Body of pancreas (tissue), 4 donors: Measurements from ENCODE around the gene APCDD1L. TPM values are rescaled to one million over a fixed set of nuclear protein-coding genes. Genes with fewer than 3 reads are reported as not detected.

Source experiments
- ATAC-seq: fragments of 150-250 bp; one replicate; pipeline ENCODE4 v1.9.1; 2016
- DNase-seq, 4 donors: peaks; one replicate each; pipeline ENCODE4 v3.0.0-alpha.2; 2019
- H3K27ac ChIP-seq, 4 donors: fragments of 200-600 bp; sonication (generic); 1 replicate in 3 of 4; 2 replicates in 1 of 4; pipeline versions ENCODE4 v1.5.1 to v1.6.1; 2016 to 2019; ENCODE audit warnings: mild to moderate bottlenecking in 1 of 4, mixed read lengths in 1 of 4, moderate library complexity in 1 of 4
- H3K27me3 ChIP-seq, 2 donors: fragments of 200-600 bp; sonication (generic); one replicate each; pipeline ENCODE4 v1.6.0; 2016; ENCODE audit warnings: mild to moderate bottlenecking in 1 of 2
- H3K36me3 ChIP-seq, 2 donors: fragments of 200-600 bp; sonication (generic); replicated peaks in 1 of 2; 2 replicates each; pipeline ENCODE4 v1.5.1; 2016; ENCODE audit warnings: low read depth in 2 of 2; ENCODE audit not compliant: insufficient read depth in 1 of 2
- H3K4me1 ChIP-seq: fragments of 200-600 bp; sonication (generic); one replicate; pipeline ENCODE4 v1.6.0; 2016
- H3K4me3 ChIP-seq, 2 donors: fragments of 200-600 bp; sonication (generic); 1 replicate in 1 of 2; 2 replicates in 1 of 2; pipeline ENCODE4 v1.5.1; 2016 to 2019
- H3K9me3 ChIP-seq, 3 donors: fragments of 200-600 bp; sonication (generic); 1 replicate in 2 of 3; 2 replicates in 1 of 3; pipeline ENCODE4 v1.5.1; 2016
- POLR2A ChIP-seq, 3 donors: fragments of 450-650 bp; IDR thresholded peaks; one replicate each; pipeline ENCODE4 v1.6.1; 2016; ENCODE audit warnings: antibody characterized with exemption in 3 of 3, mild to moderate bottlenecking in 2 of 3
- WGBS, 2 donors: methylation state at CpG; one replicate each; pipeline ENCODE4 v1.1.5; 2017; 5-methylcytosine and 5-hydroxymethylcytosine counted together
- intact Hi-C: fragments of 100-400 bp; cut with DNase I; formaldehyde crosslinking; loops from one replicate; pipeline ENCODE4 v1.15.1; 2023
- total RNA-seq, 2 donors: library from RNA; depleted of rRNA; stranded (reverse); fragments of >200 nt; gene quantifications; one replicate each; pipeline ENCODE4 v1.1.0, GENCODE V29; 2016
- TF ChIP-seq, protein P1 (sequence below), 7 experiments: fragments of 450-650 bp in 4 of 7; fragments of 200-600 bp in 3 of 7; sonication (generic) in 3 of 7; IDR thresholded peaks; one replicate each; pipeline ENCODE4 v1.5.1; 2016 to 2019; ENCODE audit warnings: antibody characterized with exemption in 7 of 7

APCDD1L gene
- total RNA-seq, 2 donors from 2014 or later = 1.3 TPM; not detected in 1

DNA sequence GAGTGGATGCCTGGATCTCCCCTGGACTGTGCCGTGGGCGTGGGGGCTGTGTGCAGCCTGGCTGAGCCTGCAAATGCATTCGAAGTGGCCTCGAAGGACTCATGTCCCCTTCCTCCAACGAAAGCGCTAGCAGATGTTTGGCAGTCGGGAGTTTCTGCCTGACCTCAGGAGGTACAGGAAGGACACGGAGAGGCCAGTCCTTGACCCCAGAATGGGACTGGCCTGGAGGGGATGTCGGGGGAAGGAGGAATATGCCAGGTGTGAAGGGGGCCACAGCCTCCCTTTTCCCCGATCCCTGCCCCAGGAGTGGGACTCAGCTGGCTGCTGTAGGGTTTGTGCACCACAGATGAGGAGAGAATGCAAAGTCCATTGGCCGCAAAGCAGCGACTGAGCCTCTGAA lies 45.6 kb downstream of the APCDD1L start:
- DNase-seq = no peak
- no peak overlapping the region for H3K4me3 ChIP-seq
- no peaks in the 10 kb centered on the region for H3K9me3 ChIP-seq
- no peak for ATAC-seq
- no peaks in the 10 kb centered on the region for H3K27me3 ChIP-seq
- no peaks in the 10 kb centered on the region for H3K4me1 ChIP-seq
- no peak overlapping the region for H3K27ac ChIP-seq
- WGBS, 2 donors = 79 to 91% methylated on average over 5 to 12 of the region's 12 CpGs
- TF ChIP-seq, protein P1, sequence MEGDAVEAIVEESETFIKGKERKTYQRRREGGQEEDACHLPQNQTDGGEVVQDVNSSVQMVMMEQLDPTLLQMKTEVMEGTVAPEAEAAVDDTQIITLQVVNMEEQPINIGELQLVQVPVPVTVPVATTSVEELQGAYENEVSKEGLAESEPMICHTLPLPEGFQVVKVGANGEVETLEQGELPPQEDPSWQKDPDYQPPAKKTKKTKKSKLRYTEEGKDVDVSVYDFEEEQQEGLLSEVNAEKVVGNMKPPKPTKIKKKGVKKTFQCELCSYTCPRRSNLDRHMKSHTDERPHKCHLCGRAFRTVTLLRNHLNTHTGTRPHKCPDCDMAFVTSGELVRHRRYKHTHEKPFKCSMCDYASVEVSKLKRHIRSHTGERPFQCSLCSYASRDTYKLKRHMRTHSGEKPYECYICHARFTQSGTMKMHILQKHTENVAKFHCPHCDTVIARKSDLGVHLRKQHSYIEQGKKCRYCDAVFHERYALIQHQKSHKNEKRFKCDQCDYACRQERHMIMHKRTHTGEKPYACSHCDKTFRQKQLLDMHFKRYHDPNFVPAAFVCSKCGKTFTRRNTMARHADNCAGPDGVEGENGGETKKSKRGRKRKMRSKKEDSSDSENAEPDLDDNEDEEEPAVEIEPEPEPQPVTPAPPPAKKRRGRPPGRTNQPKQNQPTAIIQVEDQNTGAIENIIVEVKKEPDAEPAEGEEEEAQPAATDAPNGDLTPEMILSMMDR (IDR thresholded peaks at IDR 0.05) = no peak
- intact Hi-C loops = no loop called here
- no peaks in the 10 kb centered on the region for H3K36me3 ChIP-seq

DNA sequence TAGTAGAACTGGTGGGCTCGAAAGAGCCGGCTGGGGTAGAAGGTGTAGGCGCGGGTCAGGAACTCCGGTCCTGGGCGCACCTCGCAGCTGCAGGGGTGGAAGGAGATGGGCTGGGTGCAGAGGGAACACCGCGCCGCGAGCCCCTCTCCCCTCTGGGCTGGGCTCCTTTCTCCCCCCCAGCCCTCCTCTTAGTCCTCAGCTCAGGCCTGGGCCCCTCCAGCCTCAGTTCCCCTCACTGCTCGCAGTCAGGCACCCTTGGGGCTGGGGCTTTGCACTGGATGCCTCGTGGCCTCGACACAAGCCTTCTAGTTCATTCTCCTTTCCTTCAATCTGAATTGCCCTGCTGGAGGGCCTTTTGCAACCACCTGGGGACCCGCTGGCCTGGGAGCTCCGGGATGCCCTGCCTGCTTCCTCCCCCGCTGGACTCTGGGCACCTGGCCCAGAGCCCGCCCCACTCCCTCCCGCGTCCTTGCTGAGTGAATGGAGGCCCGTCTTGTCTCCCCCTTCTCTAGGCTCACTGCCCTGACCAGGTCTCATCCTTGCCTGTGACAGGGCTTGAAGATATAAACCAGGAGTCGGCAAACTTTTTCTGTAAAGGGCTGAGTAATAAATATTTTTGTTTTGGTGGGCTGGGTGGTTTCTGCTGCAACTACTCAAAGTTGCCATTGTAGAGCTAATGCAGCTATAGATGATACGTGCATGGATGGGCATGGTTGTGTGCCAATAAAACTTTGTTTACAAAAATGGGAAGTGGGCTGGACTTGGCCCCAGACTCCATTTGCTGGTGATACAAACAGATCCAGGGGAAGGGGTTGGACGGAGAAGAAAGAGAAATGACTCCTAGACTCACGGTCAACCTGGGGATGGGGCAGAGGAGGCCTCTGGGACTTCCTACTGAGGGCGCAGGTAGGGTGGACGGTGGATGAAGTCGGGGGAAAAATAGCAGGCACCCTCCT lies 47.3 kb downstream of the APCDD1L start:
- TF ChIP-seq POLR2A (IDR thresholded peaks at IDR 0.05) = no peak
- TF ChIP-seq, protein P1 (IDR thresholded peaks at IDR 0.05) = no peak
- DNase-seq = no peak
- Histone ChIP-seq H3K4me3 (no peak overlapping the region), H3K27me3 (no peaks in the 10 kb centered on the region), H3K9me3 (no peaks in the 10 kb centered on the region), H3K27ac (no peak overlapping the region), H3K36me3 (no peaks in the 10 kb centered on the region), H3K4me1 (no peaks in the 10 kb centered on the region)
- no peak for ATAC-seq
- intact Hi-C loops = no loop called here
- WGBS, 2 donors = 65 to 72% methylated on average over 24 of the region's 28 CpGs

- TF ChIP-seq, protein P1 (IDR thresholded peaks at IDR 0.05) = no peak
- TF ChIP-seq POLR2A (IDR thresholded peaks at IDR 0.05) = no peak
- no peak overlapping the region for H3K4me3 ChIP-seq
- no peaks in the 10 kb centered on the region for H3K4me1 ChIP-seq
- intact Hi-C loops = no loop called here
- H3K36me3 ChIP-seq = no peaks in the 10 kb centered on the region
- WGBS, 2 donors = 48 to 71% methylated on average over 15 to 66 of the region's 68 CpGs
- no peak overlapping the region for H3K27ac ChIP-seq
- ATAC-seq = no peak
- no peak for DNase-seq
- H3K27me3 ChIP-seq = no peaks in the 10 kb centered on the region
- H3K9me3 ChIP-seq = no peaks in the 10 kb centered on the region
Observed at GRCh38 chr20:58466729-58467571, 48.2 kb downstream of the APCDD1L start.

DNA sequence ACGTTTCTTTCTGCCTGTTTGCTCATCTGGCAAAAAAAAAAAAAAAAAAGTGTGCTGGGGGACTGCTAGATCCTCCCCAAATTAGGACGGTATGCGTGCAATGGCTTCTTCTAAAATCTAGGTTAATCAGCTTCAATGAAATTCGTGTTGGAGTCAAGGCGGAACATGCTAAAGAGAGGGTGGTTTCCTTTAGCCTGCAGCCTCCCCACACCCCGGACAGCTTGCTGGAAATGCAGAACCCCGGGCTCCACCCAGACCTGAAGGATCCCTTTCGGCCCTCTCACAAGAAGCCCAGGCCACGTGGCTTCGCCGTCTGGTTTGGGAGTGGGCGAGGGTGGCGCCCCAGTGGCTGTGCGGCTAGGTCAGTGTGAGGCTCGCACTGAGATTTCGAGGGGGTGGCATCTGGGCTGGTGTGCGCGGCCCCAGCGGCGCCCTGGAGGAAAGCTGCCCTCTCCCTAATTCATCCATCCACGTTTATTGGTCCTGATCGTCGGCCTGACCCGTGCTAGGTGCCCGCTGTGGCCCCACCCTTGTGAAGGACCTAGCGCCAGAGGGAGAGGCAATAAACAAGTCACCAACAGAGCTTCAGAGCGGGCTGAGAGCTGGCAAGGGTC lies 49.0 kb downstream of the APCDD1L start:
- intact Hi-C loops = no loop called here
- WGBS, 2 donors = 81 to 86% methylated on average over 16 to 26 of the region's 27 CpGs

More for the DNA sequence above, 49.0 kb downstream of the APCDD1L start:
- no peaks in the 10 kb centered on the region for H3K4me1 ChIP-seq
- H3K27me3 ChIP-seq = no peaks in the 10 kb centered on the region
- H3K9me3 ChIP-seq = no peaks in the 10 kb centered on the region
- TF ChIP-seq POLR2A (IDR thresholded peaks at IDR 0.05) = no peak
- TF ChIP-seq, protein P1 (IDR thresholded peaks at IDR 0.05) = no peak
- no peaks in the 10 kb centered on the region for H3K36me3 ChIP-seq
- H3K4me3 ChIP-seq = no peak overlapping the region
- ATAC-seq = no peak
- DNase-seq = no peak
- no peak overlapping the region for H3K27ac ChIP-seq
